Activated T-helper 1 cell treated with Interleukin-2 at 50 U/mL for 16 hours (primary cell): ENCODE data around the gene INHBB.

Source experiments
- DNase-seq: peaks from one replicate; pipeline ENCODE4 v3.0.0-alpha.2; 2020; ENCODE audit warnings: low read depth

INHBB gene

DNA sequence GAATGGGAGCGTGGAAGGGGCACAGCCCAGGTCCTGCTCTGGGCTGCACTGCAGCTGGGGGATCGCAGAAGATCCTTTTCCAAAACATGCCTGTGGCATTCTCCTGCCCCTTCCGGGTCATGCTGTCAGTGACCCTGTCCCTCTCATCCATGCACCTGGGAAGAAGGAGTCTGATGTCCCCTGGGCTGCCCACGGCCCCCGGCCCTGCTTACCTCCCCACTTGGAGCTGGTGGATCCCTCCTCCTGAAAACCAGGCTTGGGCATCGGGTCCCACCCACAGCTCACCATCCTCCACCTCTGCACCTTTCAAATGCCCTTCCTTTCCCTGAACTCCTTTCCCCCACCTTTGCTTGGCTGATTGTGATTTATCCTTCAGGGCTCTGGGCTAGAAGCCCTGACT is 11.8 kb downstream of the INHBB start:
- no peak for DNase-seq

DNA sequence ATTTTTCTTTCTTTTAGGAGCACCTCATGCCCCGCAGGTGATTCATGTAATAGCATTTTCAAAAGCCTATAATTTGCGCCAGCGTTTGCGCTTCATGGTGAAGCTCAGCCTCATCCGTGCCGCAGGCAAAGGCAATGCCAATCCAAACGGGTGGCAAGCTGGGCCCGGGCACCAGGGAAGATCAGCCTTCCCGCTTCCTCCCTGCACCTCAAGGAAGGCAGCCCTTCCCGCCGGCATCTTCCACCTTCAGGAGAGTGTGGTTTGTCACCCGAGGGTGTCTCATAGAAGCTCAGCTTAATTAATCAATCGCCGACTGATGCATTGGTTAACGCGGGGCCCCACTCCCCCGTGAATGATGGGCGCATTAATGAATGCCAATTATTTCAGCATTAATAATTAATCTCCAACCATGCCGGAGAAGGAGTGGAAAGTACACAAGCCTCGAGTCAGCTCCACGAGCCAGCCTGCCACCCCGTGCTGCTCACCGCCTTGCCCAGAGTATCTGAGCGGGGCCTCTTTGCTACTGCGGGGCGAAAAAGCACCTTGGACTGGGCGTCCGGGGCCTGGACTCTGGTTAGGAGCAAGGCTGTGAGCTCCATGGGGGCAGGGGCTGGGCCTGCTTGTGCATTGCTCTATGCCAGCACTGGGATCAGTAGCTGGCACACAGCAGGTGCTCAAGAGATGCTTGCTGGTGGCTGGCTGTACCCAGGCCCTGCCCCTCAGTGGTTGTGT is 13.0 kb downstream of the INHBB start:
- DNase-seq, result no peak

DNA sequence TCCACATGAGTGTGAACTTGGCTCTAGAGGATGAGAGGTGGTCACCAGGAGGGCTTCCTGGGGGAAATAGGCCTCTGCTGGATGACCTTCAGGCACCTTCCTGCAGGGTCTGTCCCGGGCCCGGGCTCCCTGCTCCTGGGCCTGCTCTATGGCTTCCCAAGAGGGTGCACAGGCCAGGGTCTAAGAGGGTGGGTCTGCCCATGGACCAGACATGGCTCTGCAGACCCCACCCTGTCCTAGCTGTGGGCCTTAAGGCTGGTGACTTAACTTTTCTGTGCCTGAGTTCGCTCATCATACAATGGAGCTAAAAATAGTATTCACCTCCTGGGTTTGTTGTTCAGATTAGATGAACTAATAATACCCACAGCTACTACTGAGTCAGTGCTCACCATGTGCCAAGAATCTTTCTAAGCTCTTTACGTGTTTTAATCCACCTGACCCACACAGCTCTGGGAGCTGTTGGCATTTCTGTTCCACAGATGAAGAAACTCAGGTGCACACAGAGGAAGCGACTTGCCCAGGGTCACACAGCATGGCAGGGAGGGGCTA is 14.4 kb downstream of the INHBB start:
- DNase-seq, result no peak

- DNase-seq, result no peak
Measured at GRCh38 chr2:120362926-120363325, 17.0 kb downstream of the INHBB start.

GRCh38 chr2:120365236-120365793 is 19.4 kb downstream of the INHBB start:
- DNase-seq, result no peak

DNA sequence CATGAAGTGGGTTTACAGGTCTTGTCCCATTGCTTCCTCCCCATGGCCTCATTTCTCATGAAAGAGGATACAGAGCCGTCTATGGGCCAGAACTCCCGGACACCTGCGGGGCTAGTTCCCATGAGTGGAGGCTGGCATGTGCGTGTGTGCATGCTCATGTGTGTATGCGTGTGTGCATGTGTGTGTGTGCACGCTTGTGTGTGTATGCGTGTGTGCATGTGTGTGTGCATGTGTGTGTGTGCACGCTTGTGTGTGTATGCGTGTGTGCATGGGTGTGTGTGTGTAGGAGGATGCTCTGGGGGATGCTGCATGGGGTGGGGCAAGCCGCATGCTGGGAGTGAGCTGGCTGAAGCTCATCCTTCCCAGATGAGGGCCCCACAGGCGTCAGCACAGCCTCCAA is 20.8 kb downstream of the INHBB start:
- DNase-seq, result no peak

- no peak for DNase-seq
Measured at GRCh38 chr2:120367221-120367620, 21.3 kb downstream of the INHBB start.

- DNase-seq, result no peak
Measured at GRCh38 chr2:120367649-120368048, 21.7 kb downstream of the INHBB start.

GRCh38 chr2:120368086-120368485 is 22.1 kb downstream of the INHBB start:
- DNase-seq, result no peak

DNA sequence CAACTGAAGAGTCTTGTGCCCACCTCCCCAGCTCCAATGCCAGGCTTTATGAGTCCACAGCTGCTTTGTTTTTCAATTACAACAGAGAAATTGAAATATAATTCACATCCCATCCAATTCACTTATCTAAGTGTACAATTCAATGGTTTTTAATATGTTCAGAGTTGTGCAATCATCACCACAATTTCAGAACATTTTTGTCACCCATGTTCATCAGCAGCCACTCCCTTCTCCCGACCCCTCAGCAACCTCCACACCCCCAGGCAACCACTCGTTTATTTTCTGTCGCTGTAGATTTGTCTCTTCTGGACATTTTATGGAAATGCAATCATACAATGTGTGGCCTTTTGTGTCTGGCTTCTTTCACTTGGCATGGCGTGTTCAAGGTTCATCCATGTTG is 23.3 kb downstream of the INHBB start:
- DNase-seq, result no peak

GRCh38 chr2:120371969-120372625 is 26.2 kb downstream of the INHBB start:
- DNase-seq, result no peak

DNA sequence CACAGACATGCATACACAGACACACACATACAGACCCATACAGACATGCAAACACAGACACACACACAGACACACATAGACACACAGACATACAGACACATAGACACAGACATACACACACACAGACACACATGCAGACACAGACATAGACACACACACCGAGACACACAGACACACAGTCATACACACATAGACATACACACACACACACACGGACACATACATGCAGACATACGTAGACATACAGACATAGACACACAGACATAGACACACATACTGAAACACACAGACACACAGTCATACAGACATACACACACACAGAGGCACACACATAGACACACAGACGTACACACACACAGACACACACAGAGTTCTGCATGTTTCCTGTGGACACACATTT is 26.9 kb downstream of the INHBB start:
- DNase-seq, result no peak

DNA sequence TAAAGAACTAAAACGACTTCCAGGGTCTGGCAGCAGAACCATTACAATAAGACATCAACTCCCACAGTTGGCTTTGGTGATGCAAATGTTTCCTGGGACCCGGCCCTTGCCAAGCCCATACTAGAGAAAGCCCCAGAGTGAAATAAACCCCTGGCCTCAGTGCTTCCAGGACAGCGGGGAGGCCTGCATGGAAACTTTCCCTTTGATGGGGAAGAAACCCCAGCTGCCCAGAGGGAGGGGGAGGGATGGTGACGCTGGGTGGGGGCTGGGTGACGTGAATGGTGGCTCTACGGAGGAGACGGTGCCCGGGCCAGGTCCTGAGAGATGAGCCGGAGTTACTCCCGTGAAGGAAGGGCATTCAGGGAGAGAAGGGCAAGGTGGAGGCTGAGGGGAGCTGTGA is 27.5 kb downstream of the INHBB start:
- DNase-seq, result no peak

- no peak for DNase-seq
Measured at GRCh38 chr2:120374821-120375220, 28.9 kb downstream of the INHBB start.

GRCh38 chr2:120375251-120376020 is 29.5 kb downstream of the INHBB start:
- DNase-seq, result no peak

GRCh38 chr2:120376101-120376500 is 30.2 kb downstream of the INHBB start:
- no peak for DNase-seq

DNA sequence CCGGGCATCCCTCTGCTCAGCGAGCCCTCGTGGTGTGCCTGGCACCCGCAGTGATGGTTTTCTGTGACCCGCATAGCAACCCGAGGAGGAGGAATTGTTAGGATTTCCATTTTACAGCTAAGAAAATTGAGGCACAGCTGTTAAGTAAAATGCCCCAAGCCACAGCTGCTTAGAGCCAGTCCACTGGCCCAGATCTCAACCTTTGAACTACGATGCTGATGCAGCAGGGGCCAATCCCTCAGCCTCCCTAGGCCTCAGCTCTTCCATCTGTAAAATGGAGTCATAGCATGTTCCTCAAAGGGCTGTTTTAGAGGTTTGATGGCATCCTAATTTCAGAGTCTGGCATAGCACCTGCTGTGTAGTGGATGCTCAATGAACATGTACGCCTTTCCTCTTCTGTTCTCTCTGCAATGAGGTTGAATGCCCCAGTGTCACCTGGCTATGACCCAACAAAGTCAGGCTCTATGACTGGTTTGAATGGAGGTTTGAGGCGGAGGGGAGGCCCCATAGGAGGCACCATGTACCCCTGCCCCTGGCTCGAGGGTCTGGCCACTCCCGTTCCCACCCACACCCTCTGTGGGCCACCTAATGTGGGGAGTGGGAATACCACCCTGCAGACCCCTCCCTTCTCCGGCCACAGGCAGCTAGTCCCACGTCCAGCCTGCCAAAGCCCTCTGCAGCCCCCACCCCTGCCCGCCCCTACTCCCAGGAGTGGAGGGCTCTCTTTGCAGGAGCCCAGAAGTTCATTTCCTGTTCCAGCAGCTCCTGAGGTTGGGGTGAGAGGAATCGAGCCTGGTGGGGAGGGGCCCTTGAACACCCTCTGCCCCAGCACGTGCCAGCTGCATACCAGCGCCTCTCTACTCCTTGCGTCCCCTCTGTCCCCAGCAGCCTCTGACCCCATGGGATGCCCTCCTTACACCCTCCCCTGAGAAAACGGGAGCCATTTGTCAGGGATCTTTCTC is 31.0 kb downstream of the INHBB start:
- no peak for DNase-seq

GRCh38 chr2:120378605-120379004 is 32.7 kb downstream of the INHBB start:
- no peak for DNase-seq

DNA sequence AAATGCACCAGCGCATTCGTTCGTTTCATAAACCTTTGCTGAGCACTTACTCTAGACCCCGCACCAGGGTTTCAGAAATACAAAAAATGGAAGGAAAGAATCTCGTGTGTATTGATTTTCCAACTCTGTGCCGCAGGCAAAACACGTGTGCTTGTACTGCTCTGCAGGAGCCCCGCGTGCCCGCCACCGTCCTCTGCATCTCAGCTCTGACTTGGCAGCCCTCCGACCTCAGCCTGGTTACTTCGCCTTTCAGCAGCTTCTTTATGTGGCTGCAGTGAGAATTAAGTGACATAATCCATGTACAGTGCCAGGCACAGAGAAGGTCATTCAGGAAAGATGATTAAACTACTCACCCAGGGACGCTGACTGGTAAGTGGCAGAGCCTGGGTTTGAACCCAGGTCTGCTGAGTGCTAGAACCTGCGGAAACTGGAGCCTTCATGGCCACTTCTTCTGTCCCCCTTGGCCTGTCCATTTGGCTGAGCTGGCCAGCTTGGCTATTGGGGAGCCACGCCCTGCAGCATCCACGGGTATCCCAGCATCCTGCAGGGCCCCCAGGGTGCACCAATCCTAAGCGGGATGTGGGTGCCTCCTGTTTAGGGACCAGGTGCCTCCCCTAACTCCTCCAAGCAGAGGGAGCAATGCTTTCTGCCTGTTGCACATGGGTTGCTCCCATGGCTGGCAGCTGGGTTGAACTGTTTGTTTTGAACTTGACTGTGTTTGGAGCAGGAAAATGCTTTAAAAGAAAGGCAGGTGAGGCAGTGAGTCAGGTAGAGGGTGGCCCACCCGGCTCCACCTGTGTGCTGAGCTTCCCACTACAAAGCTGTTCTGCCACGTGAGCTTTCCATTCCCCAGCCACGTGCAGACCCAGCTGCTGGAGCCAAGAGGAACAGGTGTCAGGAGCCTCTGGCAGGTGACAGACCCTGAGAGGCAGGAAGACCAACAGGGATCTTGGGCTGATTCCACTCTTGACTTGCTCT is 34.3 kb downstream of the INHBB start:
- no peak for DNase-seq

DNA sequence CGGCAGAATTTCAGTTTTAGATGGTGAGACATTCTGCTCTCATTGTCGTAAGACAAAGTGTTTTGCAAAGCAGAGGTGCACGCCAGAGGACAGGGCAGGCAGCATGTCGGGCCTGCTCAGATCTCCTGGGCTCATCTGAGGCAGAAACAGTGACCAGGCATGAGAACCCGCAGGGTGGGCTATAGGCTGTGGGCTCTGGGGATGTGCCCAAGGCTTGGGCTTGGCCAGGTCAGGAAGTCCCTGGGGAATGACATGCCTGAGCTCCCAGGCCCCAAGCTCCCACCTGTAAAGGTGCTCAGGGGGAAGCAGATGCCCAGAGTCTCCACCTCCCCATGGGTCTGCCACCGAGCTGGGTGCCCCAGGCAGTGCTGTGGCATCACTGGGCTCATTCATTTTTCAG is 35.3 kb downstream of the INHBB start:
- no peak for DNase-seq
